LNCAP (cell line): ENCODE measurements around the gene ARRDC4.

Source experiments
- CTCF ChIP-seq: fragments of 450-650 bp; IDR thresholded peaks from 2 replicates; pipeline ENCODE4 v1.5.1; 2017; ENCODE audit warnings: mild to moderate bottlenecking

ARRDC4 gene

GRCh38 chr15:97967881-97968280 is 7.4 kb downstream of the ARRDC4 start:
- TF ChIP-seq CTCF: no peak

GRCh38 chr15:97968380-97968779 is 7.9 kb downstream of the ARRDC4 start:
- no peak for TF ChIP-seq CTCF

GRCh38 chr15:97972366-97972765 is 11.9 kb downstream of the ARRDC4 start:
- TF ChIP-seq CTCF: no peak

- no peak for TF ChIP-seq CTCF
Observed at GRCh38 chr15:97976129-97976528, 15.6 kb downstream of the ARRDC4 start.

- no peak for TF ChIP-seq CTCF
Observed at GRCh38 chr15:97976766-97977503, 16.4 kb downstream of the ARRDC4 start.

- TF ChIP-seq CTCF: no peak
Observed at GRCh38 chr15:97977734-97978133, 17.2 kb downstream of the ARRDC4 start.

GRCh38 chr15:97978401-97979139 is 18.1 kb downstream of the ARRDC4 start:
- no peak for TF ChIP-seq CTCF
